DMS53 (cell line): Measurements from ENCODE around the gene IFITM2.
"Not testable (repeated sequence)": the region's sequence is repeated elsewhere in the genome, so short reads cannot be mapped to it uniquely, and the experiment has no call there.

ENCODE experiments used
- DNase-seq: peaks from one replicate; lab custom pipeline; 2025; lab: John Stamatoyannopoulos, UW

Gene IFITM2

GRCh38 chr11:325796-326591 is 18.4 kb downstream of the IFITM2 start:
- DNase-seq: no peak

GRCh38 chr11:326592-326841 is 18.9 kb downstream of the IFITM2 start:
- DNase-seq: no peak

DNA sequence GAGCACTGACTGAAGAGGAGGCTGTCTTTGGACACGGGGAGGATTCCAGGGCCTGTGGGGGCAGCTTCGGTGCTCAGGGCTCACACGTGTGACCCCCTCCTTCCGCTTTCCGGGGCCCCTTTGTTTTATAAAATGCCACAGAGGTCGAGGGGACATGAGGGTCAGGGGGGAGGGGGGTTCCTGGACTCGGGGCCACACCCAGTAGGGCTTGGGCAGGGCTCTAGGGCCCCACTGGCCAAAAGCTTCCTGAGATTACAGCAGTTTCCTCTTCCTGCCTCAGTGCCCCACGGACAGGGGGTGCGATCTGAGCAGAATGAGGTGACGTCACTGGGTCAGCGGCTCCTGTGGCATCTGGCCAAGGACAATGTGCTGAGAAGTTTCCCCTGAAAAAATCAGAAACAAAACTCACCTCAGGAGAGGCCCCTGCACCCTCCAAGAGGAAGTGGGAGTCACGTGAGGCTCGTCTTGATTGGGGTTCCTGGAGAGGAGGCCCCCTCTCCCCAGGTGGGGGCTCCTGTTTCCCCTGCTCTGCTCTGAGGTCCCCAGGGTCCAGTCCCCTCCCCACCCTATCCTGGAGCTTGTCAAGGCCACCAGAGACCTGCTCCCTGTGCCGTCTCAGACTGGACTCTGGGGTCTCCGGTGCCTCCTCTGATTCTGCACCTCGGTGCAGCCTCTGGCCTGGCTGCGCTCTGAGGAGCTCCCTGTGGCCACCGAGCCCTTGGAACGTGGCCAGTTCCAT is 19.4 kb downstream of the IFITM2 start:
- peak; percentile 34 for DNase-seq

DNA sequence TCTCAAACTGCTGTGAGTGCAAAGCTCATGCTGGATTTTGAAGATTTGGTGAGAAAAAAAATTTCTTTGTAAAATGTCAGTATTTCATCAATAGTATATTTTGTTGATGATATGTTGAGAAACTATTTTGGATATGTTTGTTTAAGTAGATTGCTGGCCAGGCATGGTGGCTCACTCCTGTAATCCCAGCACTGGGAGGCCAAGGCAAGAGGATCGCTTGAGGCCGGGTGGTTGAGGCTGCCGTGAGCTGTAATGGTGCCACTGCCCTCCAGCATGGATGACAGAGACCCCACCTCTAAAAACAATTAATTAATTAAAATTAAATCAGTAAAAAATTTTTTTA is 19.9 kb downstream of the IFITM2 start:
- no peak for DNase-seq

DNA sequence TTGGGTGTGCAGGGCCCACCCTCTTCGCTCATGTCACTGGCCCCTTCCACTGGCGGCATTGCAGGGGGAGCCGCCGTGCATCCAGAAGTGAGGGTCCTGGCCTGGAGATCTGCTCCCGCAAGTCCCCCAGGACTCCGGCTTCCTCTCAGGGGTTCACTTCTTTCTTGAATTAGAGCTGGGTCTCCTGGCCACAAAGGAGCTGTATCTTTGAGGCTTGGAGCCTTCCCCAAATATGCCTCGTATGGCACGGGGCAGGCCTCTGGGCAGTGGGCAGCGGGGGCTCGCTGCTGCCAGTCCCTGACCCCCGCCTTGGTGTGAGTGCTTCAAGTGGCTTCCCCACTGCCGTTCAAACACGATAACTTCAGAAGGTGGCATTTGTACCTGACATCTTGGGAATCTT is 20.4 kb downstream of the IFITM2 start:
- no peak for DNase-seq

- DNase-seq: not testable (repeated sequence)
Measured at GRCh38 chr11:328516-329100, 21.0 kb downstream of the IFITM2 start.

DNA sequence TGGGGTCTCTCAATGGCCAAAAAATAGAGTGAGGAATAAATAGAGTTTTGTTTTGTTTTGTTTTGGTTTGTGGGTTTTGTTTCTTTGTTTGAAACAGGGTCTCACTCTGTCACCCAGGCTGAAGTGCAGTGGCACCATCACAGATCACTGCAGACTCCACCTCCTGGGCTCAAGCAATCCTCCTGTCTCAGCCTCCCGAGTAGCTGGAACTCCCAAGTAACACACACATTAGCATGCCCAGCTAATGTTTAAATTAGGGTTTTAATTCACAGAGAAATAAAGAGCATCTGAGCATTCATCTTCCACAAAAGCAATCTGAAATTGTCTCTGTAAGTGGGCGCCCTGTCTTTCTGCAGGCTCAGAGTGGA is 22.3 kb downstream of the IFITM2 start:
- no peak for DNase-seq

GRCh38 chr11:330307-330693 is 22.7 kb downstream of the IFITM2 start:
- no peak for DNase-seq

- no peak for DNase-seq
Measured at GRCh38 chr11:330694-331357, 23.2 kb downstream of the IFITM2 start.

GRCh38 chr11:331358-332060 is 23.9 kb downstream of the IFITM2 start:
- DNase-seq: no peak

- DNase-seq: no peak
Measured at GRCh38 chr11:332651-333480, 25.2 kb downstream of the IFITM2 start.

- DNase-seq: not testable (repeated sequence)
Measured at GRCh38 chr11:333616-334263, 26.1 kb downstream of the IFITM2 start.

GRCh38 chr11:334264-334994 is 26.8 kb downstream of the IFITM2 start:
- no peak for DNase-seq

DNA sequence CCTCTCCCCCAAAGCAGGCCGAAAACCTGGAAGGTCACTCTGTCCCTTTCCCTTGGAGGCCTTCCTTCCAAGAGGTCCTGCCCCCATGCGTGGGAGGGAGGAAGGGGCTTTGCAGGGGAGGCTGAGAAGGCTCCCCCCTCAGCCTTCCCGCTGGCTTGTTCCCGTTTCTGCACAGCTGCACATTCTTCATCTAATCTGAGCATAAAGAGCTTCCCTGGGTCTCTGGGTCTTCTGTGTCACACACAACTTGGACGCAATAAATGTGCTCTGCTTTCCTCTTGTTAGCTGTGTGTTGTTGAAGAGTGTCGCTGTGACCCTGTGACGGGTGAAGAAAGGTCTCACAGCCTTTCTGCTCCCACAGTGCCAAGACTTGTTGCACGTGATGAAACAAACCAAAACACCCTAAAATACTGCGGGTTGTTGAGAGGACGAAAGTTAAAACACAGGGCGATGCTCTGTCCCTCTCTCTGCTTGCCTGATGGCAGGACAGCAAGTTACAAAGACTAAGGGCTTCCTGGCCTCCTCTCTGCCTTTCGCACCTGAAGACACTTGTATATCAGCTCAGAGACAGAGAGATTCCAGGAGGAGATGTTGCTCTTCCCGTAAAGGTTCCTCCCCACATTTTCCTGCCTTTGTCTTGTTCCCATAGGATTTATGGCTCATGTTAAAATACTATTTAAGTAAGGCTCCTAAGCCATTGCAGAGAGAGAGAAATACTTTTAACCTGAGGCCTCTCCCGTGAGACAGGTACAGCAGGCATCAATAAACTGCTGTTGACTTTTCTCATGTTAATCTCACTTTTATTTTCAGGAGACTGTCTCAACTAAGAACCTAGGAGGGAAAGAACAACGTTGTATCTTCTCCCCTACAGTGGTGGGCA is 28.4 kb downstream of the IFITM2 start:
- DNase-seq: no peak

GRCh38 chr11:336659-337198 is 29.1 kb downstream of the IFITM2 start:
- DNase-seq: no peak

- no peak for DNase-seq
Measured at GRCh38 chr11:337711-338110, 30.1 kb downstream of the IFITM2 start.

- no peak for DNase-seq
Measured at GRCh38 chr11:339963-340362, 32.3 kb downstream of the IFITM2 start.

DNA sequence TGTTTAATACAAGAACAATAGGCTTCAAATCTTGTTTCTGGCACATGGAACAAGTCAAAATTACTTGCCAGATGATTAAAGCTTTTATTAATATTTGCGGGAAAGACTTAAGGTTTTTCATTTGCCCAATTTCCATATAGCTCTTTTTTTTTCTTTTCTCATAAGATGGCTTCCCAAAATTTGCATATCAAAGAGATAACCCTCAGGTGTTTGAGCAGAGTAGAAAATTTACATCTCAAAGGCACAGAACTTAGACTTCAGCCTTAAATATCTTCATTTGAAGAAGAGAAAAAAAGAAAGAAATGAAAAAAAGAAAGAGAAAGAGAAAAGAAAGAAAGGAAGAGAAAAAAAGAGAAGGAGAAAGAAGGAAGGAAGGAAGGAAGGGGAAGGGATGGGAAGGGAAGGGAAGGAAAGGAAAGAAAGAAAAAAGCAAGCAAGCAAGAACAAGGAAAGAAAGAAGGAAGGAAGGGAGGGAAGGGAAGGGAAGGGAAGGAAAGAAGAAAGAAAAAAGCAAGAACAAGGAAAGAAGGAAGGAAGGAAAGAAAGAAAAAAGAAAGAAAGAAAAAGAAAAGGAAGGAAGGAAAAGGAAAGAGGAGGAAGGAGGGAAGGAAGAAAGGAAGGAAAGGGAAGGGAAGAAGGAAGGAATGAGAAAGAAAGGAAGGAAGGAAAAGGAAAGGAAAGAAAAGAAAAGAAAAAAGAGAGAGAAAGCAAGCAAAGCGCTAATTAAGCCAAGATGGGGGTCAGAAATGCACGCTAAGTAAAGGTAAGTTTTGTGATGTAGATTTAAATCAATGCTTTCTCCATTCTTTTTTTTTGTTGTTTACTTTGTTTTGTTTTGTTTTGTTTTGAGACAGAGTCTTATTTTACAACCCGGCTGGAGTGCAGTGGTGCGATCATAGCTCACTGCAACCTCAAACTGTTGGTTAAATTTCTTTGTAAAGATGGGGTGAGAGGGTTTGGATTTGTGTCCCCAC is 33.2 kb downstream of the IFITM2 start:
- no peak for DNase-seq
